ENCODE measurements around the gene TMEM131L. TPM values are rescaled to one million over a fixed set of nuclear protein-coding genes. Genes with fewer than 3 reads are reported as not detected.
"Not testable (repeated sequence)": the region's sequence is repeated elsewhere in the genome, so short reads cannot be mapped to it uniquely, and the experiment has no call there.

The TMEM131L gene
- polyA plus RNA-seq, 1 experiment: 6.0 TPM

GRCh38 chr4:153466949-153467896, 1.1 kb downstream of the TMEM131L start:
- POLR2A ChIA-PET: no interaction called here

GRCh38 chr4:153467897-153468262, 1.7 kb downstream of the TMEM131L start:
- ChIA-PET POLR2A (no interaction called here), CTCF (interaction anchor here (0.9 to 2.9 kb wide), 5 partner anchors 35 to 124 kb away, joined by 3 to 16 read pairs (median 6); no protein-coding TSS in a partner anchor)
- no peak for TF ChIP-seq CTCF (IDR thresholded peaks at IDR 0.05; ENCODE audit: insufficient read depth, low read depth, low read length)
- H3K36me3 ChIP-seq (ENCODE audit: control insufficient read depth, insufficient read depth, low read length): no peaks in the 10 kb centered on the region
- DNase-seq (ENCODE audit: low read depth): no peak
- H3K4me3 ChIP-seq (ENCODE audit: low read depth, low read length): peak overlapping the region; percentile 19; the same call in 1 of the 2 replicates
- no peaks in the 10 kb centered on the region for H3K27me3 ChIP-seq (ENCODE audit: control insufficient read depth, insufficient read depth, low read length)

More at GRCh38 chr4:153466949-153467896, 1.1 kb downstream of the TMEM131L start:
- Histone ChIP-seq H3K27me3 (ENCODE audit: control insufficient read depth, insufficient read depth, low read length) (no peaks in the 10 kb centered on the region), H3K4me3 (ENCODE audit: low read depth, low read length) (peak overlapping the region; percentile 91), H3K36me3 (ENCODE audit: control insufficient read depth, insufficient read depth, low read length) (no peaks in the 10 kb centered on the region)
- no peak for DNase-seq (ENCODE audit: low read depth)
- TF ChIP-seq CTCF (IDR thresholded peaks at IDR 0.05; ENCODE audit: insufficient read depth, low read depth, low read length): no peak
- CTCF ChIA-PET: interaction anchor here (0.9 to 2.9 kb wide), 7 partner anchors 34 to 126 kb away, joined by 3 to 16 read pairs (median 5); no protein-coding TSS in a partner anchor

GRCh38 chr4:153468587-153468986, 2.4 kb downstream of the TMEM131L start:
- POLR2A ChIA-PET: no interaction called here

GRCh38 chr4:153469031-153469430, 2.9 kb downstream of the TMEM131L start:
- Histone ChIP-seq H3K4me3 (ENCODE audit: low read depth, low read length) (no peak overlapping the region), H3K36me3 (ENCODE audit: control insufficient read depth, insufficient read depth, low read length) (no peaks in the 10 kb centered on the region), H3K27me3 (ENCODE audit: control insufficient read depth, insufficient read depth, low read length) (no peaks in the 10 kb centered on the region)
- POLR2A ChIA-PET: no interaction called here
- no peak for TF ChIP-seq CTCF (IDR thresholded peaks at IDR 0.05; ENCODE audit: insufficient read depth, low read depth, low read length)
- CTCF ChIA-PET: no interaction called here
- DNase-seq (ENCODE audit: low read depth): no peak

More at GRCh38 chr4:153468587-153468986, 2.4 kb downstream of the TMEM131L start:
- TF ChIP-seq CTCF (IDR thresholded peaks at IDR 0.05; ENCODE audit: insufficient read depth, low read depth, low read length): no peak
- H3K27me3 ChIP-seq (ENCODE audit: control insufficient read depth, insufficient read depth, low read length): no peaks in the 10 kb centered on the region
- no peaks in the 10 kb centered on the region for H3K36me3 ChIP-seq (ENCODE audit: control insufficient read depth, insufficient read depth, low read length)
- CTCF ChIA-PET: interaction anchor here (2.1 kb wide), 1 partner anchor 123 kb away, joined by 7 read pairs; no protein-coding TSS in a partner anchor
- no peak overlapping the region for H3K4me3 ChIP-seq (ENCODE audit: low read depth, low read length)
- no peak for DNase-seq (ENCODE audit: low read depth)

GRCh38 chr4:153471071-153471697, 5.0 kb downstream of the TMEM131L start:
- CTCF ChIA-PET; POLR2A ChIA-PET; H3K27me3 ChIP-seq (ENCODE audit: control insufficient read depth, insufficient read depth, low read length); DNase-seq (ENCODE audit: low read depth); H3K4me3 ChIP-seq (ENCODE audit: low read depth, low read length); H3K36me3 ChIP-seq (ENCODE audit: control insufficient read depth, insufficient read depth, low read length): not testable (repeated sequence)
